Tibial nerve (tissue), 4 donors: ENCODE data around the gene GALNT18. TPM values are rescaled to one million over a fixed set of nuclear protein-coding genes. Genes with fewer than 3 reads are reported as not detected.

Source experiments
- DNase-seq, 2 donors: peaks; one replicate each; pipeline ENCODE4 v3.0.0-alpha.2; 2019; ENCODE audit warnings: low spot score in 2 of 2
- H3K27ac ChIP-seq, 4 donors: fragments of 200-600 bp; sonication (generic) in 3 of 4; one replicate each; pipeline ENCODE4 v1.5.1; 2017 to 2019; ENCODE audit warnings: mild to moderate bottlenecking in 1 of 4
- H3K27me3 ChIP-seq, 2 donors: fragments of 200-600 bp; sonication (generic) in 1 of 2; one replicate each; pipeline versions ENCODE4 v1.5.1 to v1.6.0; 2017 to 2019
- H3K36me3 ChIP-seq, 3 donors: fragments of 200-600 bp; sonication (generic); one replicate each; pipeline ENCODE4 v1.5.1; 2018 to 2019
- H3K4me1 ChIP-seq, 4 donors: fragments of 200-600 bp; sonication (generic) in 3 of 4; one replicate each; pipeline ENCODE4 v1.5.1; 2017 to 2019
- H3K4me3 ChIP-seq, 4 donors: fragments of 200-600 bp; sonication (generic) in 3 of 4; one replicate each; pipeline ENCODE4 v1.5.1; 2017 to 2019; ENCODE audit warnings: mild to moderate bottlenecking in 1 of 4, moderate library complexity in 1 of 4
- H3K9me3 ChIP-seq, 4 donors: fragments of 200-600 bp; sonication (generic) in 3 of 4; one replicate each; pipeline ENCODE4 v1.5.1; 2017 to 2019
- EP300 ChIP-seq, 2 donors: sonication (generic); formaldehyde crosslinking; IDR thresholded peaks; one replicate each; pipeline ENCODE4 v1.6.1; 2017; ENCODE audit warnings: antibody characterized with exemption in 2 of 2, mild to moderate bottlenecking in 1 of 2
- POLR2A ChIP-seq, 2 donors: fragments of 450-650 bp; IDR thresholded peaks; one replicate each; pipeline ENCODE4 v1.6.1; 2017; ENCODE audit warnings: antibody characterized with exemption in 2 of 2, mild to moderate bottlenecking in 2 of 2, moderate library complexity in 2 of 2
- WGBS, 2 donors: methylation state at CpG; one replicate each; pipeline ENCODE4 v1.1.5; 2018; 5-methylcytosine and 5-hydroxymethylcytosine counted together
- total RNA-seq, 4 donors: library from RNA; depleted of rRNA; stranded (reverse); fragments of >200 nt; gene quantifications; one replicate each; pipeline ENCODE4 v1.1.0, GENCODE V29; 2016
- TF ChIP-seq, protein P1 (sequence below), 5 experiments: fragments of 200-600 bp in 3 of 5; fragments of 450-650 bp in 2 of 5; sonication (generic) in 3 of 5; IDR thresholded peaks; one replicate each; pipeline ENCODE4 v1.5.1; 2016 to 2019; ENCODE audit warnings: antibody characterized with exemption in 5 of 5, mild to moderate bottlenecking in 3 of 5, moderate library complexity in 2 of 5

The GALNT18 gene
- total RNA-seq, 4 donors from 2014 or later = 11.3 to 32.4 (median 23.9) TPM

DNA sequence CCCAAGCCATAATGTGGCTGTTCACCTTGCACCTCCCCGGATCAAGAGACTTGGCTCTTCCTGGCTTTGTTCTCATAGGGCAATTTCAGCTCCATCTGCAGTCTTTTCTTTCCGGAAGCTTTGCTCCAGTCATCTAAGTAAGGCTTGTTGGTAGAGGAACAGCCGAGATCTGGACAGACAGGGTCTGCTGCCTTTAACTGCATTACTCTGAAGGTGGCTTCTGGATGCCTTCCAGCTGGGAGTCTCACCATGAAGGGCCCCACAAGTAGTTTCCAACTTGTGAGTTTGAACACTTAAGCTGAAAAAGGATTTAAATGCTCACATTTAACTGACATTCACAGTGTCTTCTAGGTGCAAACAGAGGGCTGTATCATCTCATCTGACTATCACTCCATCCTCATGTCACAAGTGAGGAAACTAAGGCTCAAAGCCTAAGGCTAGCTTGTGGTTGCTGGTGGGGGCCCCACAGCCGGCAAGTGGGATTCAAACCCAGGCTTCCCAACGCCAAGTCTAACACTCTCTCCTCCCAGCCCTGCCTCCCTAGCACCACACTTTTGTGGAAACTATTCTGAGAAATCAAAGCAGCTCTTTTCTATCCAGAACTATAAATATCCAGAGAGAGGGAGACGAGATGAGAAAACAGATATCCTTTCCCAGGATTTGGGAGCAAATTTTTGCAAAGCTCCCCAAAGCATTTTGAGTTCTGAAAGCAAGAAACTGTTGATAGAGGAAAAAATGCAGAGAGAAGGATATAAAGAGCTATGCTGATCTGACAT, 58.4 kb downstream of the GALNT18 start:
- Histone ChIP-seq H3K9me3 (no peaks in the 10 kb centered on the region), H3K4me3 (no peak overlapping the region), H3K4me1 (no peaks in the 10 kb centered on the region), H3K36me3 (no peaks in the 10 kb centered on the region), H3K27ac (no peak overlapping the region), H3K27me3 (no peaks in the 10 kb centered on the region)
- 58 to 63% methylated on average over 6 of the region's 6 CpGs for WGBS, 2 donors
- no peak for DNase-seq
- TF ChIP-seq POLR2A (IDR thresholded peaks at IDR 0.05) (no peak), EP300 (IDR thresholded peaks at IDR 0.05) (no peak)
- TF ChIP-seq, protein P1, sequence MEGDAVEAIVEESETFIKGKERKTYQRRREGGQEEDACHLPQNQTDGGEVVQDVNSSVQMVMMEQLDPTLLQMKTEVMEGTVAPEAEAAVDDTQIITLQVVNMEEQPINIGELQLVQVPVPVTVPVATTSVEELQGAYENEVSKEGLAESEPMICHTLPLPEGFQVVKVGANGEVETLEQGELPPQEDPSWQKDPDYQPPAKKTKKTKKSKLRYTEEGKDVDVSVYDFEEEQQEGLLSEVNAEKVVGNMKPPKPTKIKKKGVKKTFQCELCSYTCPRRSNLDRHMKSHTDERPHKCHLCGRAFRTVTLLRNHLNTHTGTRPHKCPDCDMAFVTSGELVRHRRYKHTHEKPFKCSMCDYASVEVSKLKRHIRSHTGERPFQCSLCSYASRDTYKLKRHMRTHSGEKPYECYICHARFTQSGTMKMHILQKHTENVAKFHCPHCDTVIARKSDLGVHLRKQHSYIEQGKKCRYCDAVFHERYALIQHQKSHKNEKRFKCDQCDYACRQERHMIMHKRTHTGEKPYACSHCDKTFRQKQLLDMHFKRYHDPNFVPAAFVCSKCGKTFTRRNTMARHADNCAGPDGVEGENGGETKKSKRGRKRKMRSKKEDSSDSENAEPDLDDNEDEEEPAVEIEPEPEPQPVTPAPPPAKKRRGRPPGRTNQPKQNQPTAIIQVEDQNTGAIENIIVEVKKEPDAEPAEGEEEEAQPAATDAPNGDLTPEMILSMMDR (IDR thresholded peaks at IDR 0.05) = no peak

DNA sequence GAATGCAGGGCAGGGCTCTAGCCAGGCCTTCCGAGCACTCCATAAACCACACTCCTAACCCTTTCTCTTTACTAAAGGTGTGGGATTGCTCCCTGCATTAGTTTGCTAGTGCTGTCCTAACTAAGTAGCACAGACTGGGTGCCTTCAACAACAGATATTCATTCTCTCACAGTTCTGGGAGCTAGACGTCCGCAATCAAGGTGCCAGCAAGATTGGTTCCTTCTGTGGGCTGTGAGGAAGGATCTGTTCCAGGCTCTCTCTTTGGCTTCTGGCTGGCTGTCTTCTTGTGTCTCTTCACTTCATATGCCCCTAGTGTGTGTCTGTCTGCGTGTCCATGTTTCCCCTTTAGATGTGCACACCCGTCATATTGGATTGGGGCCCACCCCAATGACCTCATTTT, 59.8 kb downstream of the GALNT18 start:
- DNase-seq = no peak
- H3K4me1 ChIP-seq = no peaks in the 10 kb centered on the region
- H3K36me3 ChIP-seq = no peaks in the 10 kb centered on the region
- H3K27me3 ChIP-seq = no peaks in the 10 kb centered on the region
- H3K9me3 ChIP-seq = no peaks in the 10 kb centered on the region
- H3K4me3 ChIP-seq = no peak overlapping the region
- H3K27ac ChIP-seq = no peak overlapping the region
- WGBS, 2 donors = 93% methylated on average over 5 of the region's 5 CpGs
- TF ChIP-seq POLR2A (IDR thresholded peaks at IDR 0.05) = no peak
- TF ChIP-seq, protein P1 (IDR thresholded peaks at IDR 0.05) = no peak
- TF ChIP-seq EP300 (IDR thresholded peaks at IDR 0.05) = no peak

DNA sequence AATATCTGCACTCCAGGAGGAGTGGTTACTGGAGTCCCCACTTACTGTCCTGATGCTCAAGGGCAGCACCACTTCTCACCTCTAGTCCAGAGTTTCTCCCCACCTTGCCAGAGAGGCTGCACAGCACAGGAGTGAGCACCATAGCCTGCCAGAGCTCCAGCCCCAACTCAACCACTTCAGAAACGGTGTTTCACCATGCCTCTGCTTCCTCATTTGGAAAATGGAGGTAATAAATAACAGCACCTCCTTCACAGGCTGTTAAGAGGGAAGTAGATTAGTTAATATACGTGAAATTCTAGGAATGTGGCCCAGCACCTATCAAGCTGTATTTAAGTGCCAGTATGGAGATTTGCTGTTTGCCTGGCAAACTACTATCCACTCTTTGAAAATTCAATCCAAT, 63.0 kb downstream of the GALNT18 start:
- TF ChIP-seq, protein P1 (IDR thresholded peaks at IDR 0.05) = no peak
- TF ChIP-seq POLR2A (IDR thresholded peaks at IDR 0.05) (no peak), EP300 (IDR thresholded peaks at IDR 0.05) (no peak)
- Histone ChIP-seq H3K27ac (no peak overlapping the region), H3K4me3 (no peak overlapping the region), H3K9me3 (no peaks in the 10 kb centered on the region), H3K4me1 (peaks cover 0 to 8% (median 0%) of the 10 kb centered on the region in 4 donors), H3K27me3 (no peaks in the 10 kb centered on the region), H3K36me3 (no peaks in the 10 kb centered on the region)
- WGBS, 2 donors = 59 to 74% methylated on average over 2 of the region's 2 CpGs
- DNase-seq = no peak

DNA sequence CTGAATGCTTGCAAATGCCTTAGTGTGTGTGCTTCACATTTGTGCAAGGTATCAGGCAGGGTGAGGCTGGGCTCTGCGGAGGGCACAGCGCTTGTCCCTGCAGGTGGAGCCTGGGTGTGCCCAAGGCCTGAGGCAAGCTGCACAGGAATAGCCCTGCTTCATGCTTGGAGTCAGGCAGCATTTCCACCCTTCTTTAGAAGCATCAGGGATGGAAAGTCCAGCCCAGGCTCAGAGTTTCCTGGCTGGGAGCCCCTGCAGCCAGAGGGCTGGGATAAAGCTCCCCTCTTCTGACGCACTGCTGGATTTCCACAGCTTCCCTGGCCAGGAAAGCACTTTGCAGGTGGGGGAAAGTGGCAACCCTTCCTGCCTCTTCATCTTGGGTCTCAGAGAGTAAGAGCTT, 63.4 kb downstream of the GALNT18 start:
- DNase-seq = no peak
- H3K4me1 ChIP-seq = peaks cover 0 to 12% (median 0%) of the 10 kb centered on the region in 4 donors
- 64 to 84% methylated on average over 3 of the region's 3 CpGs for WGBS, 2 donors
- no peaks in the 10 kb centered on the region for H3K27me3 ChIP-seq
- no peak overlapping the region for H3K4me3 ChIP-seq
- TF ChIP-seq EP300 (IDR thresholded peaks at IDR 0.05) = no peak
- no peak for TF ChIP-seq POLR2A (IDR thresholded peaks at IDR 0.05)
- TF ChIP-seq, protein P1 (IDR thresholded peaks at IDR 0.05) = no peak
- no peaks in the 10 kb centered on the region for H3K9me3 ChIP-seq
- H3K36me3 ChIP-seq = no peaks in the 10 kb centered on the region
- H3K27ac ChIP-seq = no peak overlapping the region

DNA sequence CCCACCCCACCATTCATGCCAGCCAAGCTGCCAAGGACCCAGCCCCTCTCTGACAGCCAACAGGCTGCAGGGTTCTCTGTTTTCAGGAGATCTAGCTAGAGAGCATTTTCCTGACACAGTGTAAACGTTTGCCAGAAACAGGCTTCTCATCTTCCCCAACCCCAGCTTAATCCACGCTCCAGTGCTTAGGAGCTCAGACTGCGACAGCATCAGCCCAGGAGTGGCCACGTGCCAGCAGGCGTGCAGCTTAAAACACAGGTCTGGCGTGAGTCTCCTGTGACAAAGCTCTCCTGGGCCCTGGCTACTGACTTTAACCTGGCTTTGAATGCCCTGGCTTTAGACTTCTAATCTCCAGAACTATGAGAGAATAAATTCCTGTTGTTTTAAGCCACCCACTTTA, 66.6 kb downstream of the GALNT18 start:
- H3K4me1 ChIP-seq = peaks cover 0 to 14% (median 0%) of the 10 kb centered on the region in 4 donors
- no peaks in the 10 kb centered on the region for H3K36me3 ChIP-seq
- TF ChIP-seq EP300 (IDR thresholded peaks at IDR 0.05) = no peak
- TF ChIP-seq, protein P1 (IDR thresholded peaks at IDR 0.05) = no peak
- TF ChIP-seq POLR2A (IDR thresholded peaks at IDR 0.05) = no peak
- DNase-seq = no peak
- WGBS, 2 donors = 62 to 68% methylated on average over 6 of the region's 6 CpGs
- no peaks in the 10 kb centered on the region for H3K27me3 ChIP-seq
- no peak overlapping the region for H3K4me3 ChIP-seq
- H3K9me3 ChIP-seq = no peaks in the 10 kb centered on the region
- no peak overlapping the region for H3K27ac ChIP-seq
